GM19023 (cell line): ENCODE measurements around the gene KAZN.
"Not testable (repeated sequence)": the region's sequence is repeated elsewhere in the genome, so short reads cannot be mapped to it uniquely, and the experiment has no call there.

Source experiments
- ATAC-seq: cut with Tn5 transposase; IDR thresholded peaks from one replicate; pipeline ENCODE4 v1.9.1; 2021; ENCODE audit warnings: mild to moderate bottlenecking, moderate library complexity; ENCODE audit not compliant: unreplicated experiment

The KAZN gene

GRCh38 chr1:15115542-15116330, 517.3 kb downstream of the KAZN start:
- ATAC-seq = no peak

- ATAC-seq = no peak
Observed at GRCh38 chr1:15116966-15117365, 518.5 kb downstream of the KAZN start.

GRCh38 chr1:15117671-15118325, 519.3 kb downstream of the KAZN start:
- ATAC-seq = no peak

- ATAC-seq = no peak
Observed at GRCh38 chr1:15118579-15118978, 520.1 kb downstream of the KAZN start.

GRCh38 chr1:15120251-15120945, 521.9 kb downstream of the KAZN start:
- no peak for ATAC-seq

- ATAC-seq = no peak
Observed at GRCh38 chr1:15122331-15122730, 523.8 kb downstream of the KAZN start.

GRCh38 chr1:15123270-15123669, 524.8 kb downstream of the KAZN start:
- ATAC-seq = no peak

GRCh38 chr1:15123925-15124324, 525.4 kb downstream of the KAZN start:
- no peak for ATAC-seq

GRCh38 chr1:15124362-15125100, 526.0 kb downstream of the KAZN start:
- ATAC-seq = no peak

GRCh38 chr1:15125101-15125745, 526.7 kb downstream of the KAZN start:
- ATAC-seq = no peak

GRCh38 chr1:15128077-15128476, 529.6 kb downstream of the KAZN start:
- no peak for ATAC-seq

- ATAC-seq = no peak
Observed at GRCh38 chr1:15128520-15129313, 530.2 kb downstream of the KAZN start.

- no peak for ATAC-seq
Observed at GRCh38 chr1:15129944-15130343, 531.5 kb downstream of the KAZN start.

- ATAC-seq = no peak
Observed at GRCh38 chr1:15130607-15131006, 532.1 kb downstream of the KAZN start.

- no peak for ATAC-seq
Observed at GRCh38 chr1:15132965-15133364, 534.5 kb downstream of the KAZN start.

- ATAC-seq = no peak
Observed at GRCh38 chr1:15134285-15134684, 535.8 kb downstream of the KAZN start.

GRCh38 chr1:15135604-15136003, 537.1 kb downstream of the KAZN start:
- ATAC-seq = not testable (repeated sequence)

- no peak for ATAC-seq
Observed at GRCh38 chr1:15137809-15138208, 539.3 kb downstream of the KAZN start.

GRCh38 chr1:15139654-15140350, 541.3 kb downstream of the KAZN start:
- ATAC-seq = no peak
